ENCODE data around the gene SPEN.

DNA sequence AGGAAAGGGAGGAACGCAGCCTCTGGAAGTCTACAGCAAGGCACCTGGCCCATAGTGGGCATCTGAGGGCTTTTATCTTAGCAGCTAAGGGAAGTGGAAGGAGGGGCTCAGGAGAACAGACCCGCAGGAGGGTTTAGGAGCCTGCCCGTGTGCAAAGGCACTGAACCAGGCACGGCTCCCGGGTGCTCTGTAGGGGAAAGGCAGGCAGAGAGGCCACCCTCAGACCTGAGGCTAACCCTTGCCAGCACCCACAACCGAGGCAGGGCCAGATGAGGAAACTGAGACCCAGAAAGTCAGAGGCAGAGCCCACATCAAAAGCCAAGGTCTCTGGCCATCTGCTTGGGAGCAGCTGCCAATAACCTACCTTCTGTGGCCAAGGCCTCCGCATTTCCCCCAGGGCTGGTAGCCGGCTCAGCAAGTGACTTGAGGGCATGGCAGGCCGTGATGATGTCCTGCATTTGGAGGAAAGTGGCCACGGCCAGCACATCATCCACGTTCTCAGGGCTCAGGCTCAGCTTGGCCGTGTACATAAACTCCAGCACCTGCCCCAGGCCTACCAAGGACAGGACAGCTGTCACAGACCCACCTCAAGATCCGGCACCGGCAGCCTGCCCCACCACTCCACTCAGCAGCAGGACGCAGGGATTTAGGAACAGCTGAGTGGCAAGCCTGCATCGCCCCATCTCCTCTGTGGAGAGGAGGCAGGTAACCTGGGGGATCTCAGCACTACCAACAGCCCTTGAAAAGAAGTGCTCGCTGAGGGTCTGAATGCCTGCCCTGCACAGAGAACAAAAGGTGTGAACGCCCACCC lies 99.3 kb downstream of the SPEN start:
- no peak for TF ChIP-seq EZH2 (optimal IDR thresholded peaks at IDR 0.05; ENCODE audit: low read depth, low read length)
- TF ChIP-seq, protein P1, sequence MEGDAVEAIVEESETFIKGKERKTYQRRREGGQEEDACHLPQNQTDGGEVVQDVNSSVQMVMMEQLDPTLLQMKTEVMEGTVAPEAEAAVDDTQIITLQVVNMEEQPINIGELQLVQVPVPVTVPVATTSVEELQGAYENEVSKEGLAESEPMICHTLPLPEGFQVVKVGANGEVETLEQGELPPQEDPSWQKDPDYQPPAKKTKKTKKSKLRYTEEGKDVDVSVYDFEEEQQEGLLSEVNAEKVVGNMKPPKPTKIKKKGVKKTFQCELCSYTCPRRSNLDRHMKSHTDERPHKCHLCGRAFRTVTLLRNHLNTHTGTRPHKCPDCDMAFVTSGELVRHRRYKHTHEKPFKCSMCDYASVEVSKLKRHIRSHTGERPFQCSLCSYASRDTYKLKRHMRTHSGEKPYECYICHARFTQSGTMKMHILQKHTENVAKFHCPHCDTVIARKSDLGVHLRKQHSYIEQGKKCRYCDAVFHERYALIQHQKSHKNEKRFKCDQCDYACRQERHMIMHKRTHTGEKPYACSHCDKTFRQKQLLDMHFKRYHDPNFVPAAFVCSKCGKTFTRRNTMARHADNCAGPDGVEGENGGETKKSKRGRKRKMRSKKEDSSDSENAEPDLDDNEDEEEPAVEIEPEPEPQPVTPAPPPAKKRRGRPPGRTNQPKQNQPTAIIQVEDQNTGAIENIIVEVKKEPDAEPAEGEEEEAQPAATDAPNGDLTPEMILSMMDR (IDR thresholded peaks at IDR 0.05; ENCODE audit: low read length) = no peak
- no peak for TF ChIP-seq EZH2phosphoT487 (IDR thresholded peaks at IDR 0.05; ENCODE audit: low read length)

Data from MM.1S (cell line).